Hematopoietic multipotent progenitor cell treated with erythropoietin and hydrocortisone succinate and interleukin-3 and kit ligand, for 15 days (in vitro differentiated cells): ENCODE measurements around the gene GET3.
"Not testable (repeated sequence)": the region's sequence is repeated elsewhere in the genome, so short reads cannot be mapped to it uniquely, and the experiment has no call there.

Source experiments
- DNase-seq: peaks from one replicate; pipeline ENCODE4 v3.0.0-alpha.2; 2015; ENCODE audit warnings: low spot score

Gene GET3

GRCh38 chr19:12792051-12792852 lies 55.0 kb downstream of the GET3 start:
- peak; percentile 69 for DNase-seq

GRCh38 chr19:12792853-12793289 lies 55.6 kb downstream of the GET3 start:
- no peak for DNase-seq

- peak; percentile 95 for DNase-seq
Measured at GRCh38 chr19:12793290-12794195, 56.2 kb downstream of the GET3 start.

- peak; percentile 27 for DNase-seq
Measured at GRCh38 chr19:12794196-12794941, 57.1 kb downstream of the GET3 start.

- DNase-seq, result no peak
Measured at GRCh38 chr19:12794971-12795381, 57.7 kb downstream of the GET3 start.

- peak; percentile 85 for DNase-seq
Measured at GRCh38 chr19:12796146-12797071, 59.1 kb downstream of the GET3 start.

- no peak for DNase-seq
Measured at GRCh38 chr19:12797141-12797587, 59.9 kb downstream of the GET3 start.

GRCh38 chr19:12797607-12798006 lies 60.3 kb downstream of the GET3 start:
- not testable (repeated sequence) for DNase-seq
